ENCODE data around the gene ANKMY1. TPM values are rescaled to one million over a fixed set of nuclear protein-coding genes. Genes with fewer than 3 reads are reported as not detected.
A peak's percentile ranks its signal among the peaks of the same experiment; 100 is the strongest.

The ANKMY1 gene
- total and polyA plus RNA-seq, 7 experiments from 2014 or later: 7.7 to 83.4 (median 34.8) TPM

GRCh38 chr2:240503375-240503774 lies 54.4 kb downstream of the ANKMY1 start:
- Histone ChIP-seq H3K27me3 (ENCODE audit: control insufficient read depth in 2 of 2, insufficient read depth in 2 of 2, low read length in 2 of 2) (no peaks in the 10 kb centered on the region), H3K4me1 (ENCODE audit: control insufficient read depth in 2 of 2, insufficient read depth in 2 of 2, low read length in 2 of 2) (no peaks in the 10 kb centered on the region), H3K27ac (ENCODE audit: low read depth, low read length) (no peak overlapping the region), H3K36me3 (ENCODE audit: control insufficient read depth in 2 of 3, insufficient read depth in 3 of 3, low read length in 3 of 3) (peaks cover 0 to 28% (median 2%) of the 10 kb centered on the region in 3 experiments), H3K9me3 (ENCODE audit: control insufficient read depth in 2 of 3, low read length in 3 of 3) (no peaks in the 10 kb centered on the region), H3K4me3 (ENCODE audit: low read length) (no peak overlapping the region)
- intact Hi-C loops (cut with micrococcal nuclease): no loop called here
- H3K4me1 Mint-ChIP-seq: peaks cover 0 to 2% (median 0%) of the 10 kb centered on the region in 7 donors
- ChIA-PET POLR2A (no interaction called here), CTCF (no interaction called here)
- no peak overlapping the region for H3K27ac Mint-ChIP-seq
- no peaks in the 10 kb centered on the region for H3K27me3 Mint-ChIP-seq
- no peaks in the 10 kb centered on the region for H3K9me3 Mint-ChIP-seq
- H3K36me3 Mint-ChIP-seq: peaks cover 4 to 46% (median 16%) of the 10 kb centered on the region in 5 donors
- ATAC-seq (no peak), DNase-seq (no peak)
- no peak overlapping the region for H3K4me3 Mint-ChIP-seq

GRCh38 chr2:240502430-240503121 lies 55.2 kb downstream of the ANKMY1 start:
- Histone ChIP-seq H3K4me3 (ENCODE audit: low read length) (no peak overlapping the region), H3K36me3 (ENCODE audit: control insufficient read depth in 2 of 3, insufficient read depth in 3 of 3, low read length in 3 of 3) (peaks cover 0 to 29% (median 6%) of the 10 kb centered on the region in 3 experiments), H3K4me1 (ENCODE audit: control insufficient read depth in 2 of 2, insufficient read depth in 2 of 2, low read length in 2 of 2) (no peaks in the 10 kb centered on the region), H3K27ac (ENCODE audit: low read depth, low read length) (no peak overlapping the region), H3K9me3 (ENCODE audit: control insufficient read depth in 2 of 3, low read length in 3 of 3) (no peaks in the 10 kb centered on the region), H3K27me3 (ENCODE audit: control insufficient read depth in 2 of 2, insufficient read depth in 2 of 2, low read length in 2 of 2) (no peaks in the 10 kb centered on the region)
- ChIA-PET CTCF (no interaction called here), POLR2A (no interaction called here)
- DNase-seq (peak in 1 of 9 donors; percentile 12), ATAC-seq (no peak)
- peaks cover 0 to 2% (median 0%) of the 10 kb centered on the region in 7 donors for H3K4me1 Mint-ChIP-seq
- peaks cover 7 to 48% (median 18%) of the 10 kb centered on the region in 5 donors for H3K36me3 Mint-ChIP-seq
- no peak overlapping the region for H3K27ac Mint-ChIP-seq
- no peaks in the 10 kb centered on the region for H3K9me3 Mint-ChIP-seq
- no peak overlapping the region for H3K4me3 Mint-ChIP-seq
- intact Hi-C loops (cut with micrococcal nuclease): no loop called here
- no peaks in the 10 kb centered on the region for H3K27me3 Mint-ChIP-seq

- Histone ChIP-seq H3K36me3 (ENCODE audit: control insufficient read depth in 2 of 3, insufficient read depth in 3 of 3, low read length in 3 of 3) (peaks cover 0 to 32% (median 8%) of the 10 kb centered on the region in 3 experiments), H3K27ac (ENCODE audit: low read depth, low read length) (no peak overlapping the region), H3K4me3 (ENCODE audit: low read length) (no peak overlapping the region), H3K9me3 (ENCODE audit: control insufficient read depth in 2 of 3, low read length in 3 of 3) (no peaks in the 10 kb centered on the region), H3K4me1 (ENCODE audit: control insufficient read depth in 2 of 2, insufficient read depth in 2 of 2, low read length in 2 of 2) (no peaks in the 10 kb centered on the region), H3K27me3 (ENCODE audit: control insufficient read depth in 2 of 2, insufficient read depth in 2 of 2, low read length in 2 of 2) (no peaks in the 10 kb centered on the region)
- Mint-ChIP-seq H3K4me1 (peaks cover 0 to 2% (median 0%) of the 10 kb centered on the region in 7 donors), H3K36me3 (peaks cover 7 to 53% (median 23%) of the 10 kb centered on the region in 5 donors), H3K4me3 (no peak overlapping the region), H3K27ac (no peak overlapping the region), H3K27me3 (no peaks in the 10 kb centered on the region), H3K9me3 (no peaks in the 10 kb centered on the region)
- peak in 1 of 9 donors; percentile 9 for DNase-seq
- ChIA-PET CTCF (no interaction called here), POLR2A (no interaction called here)
- intact Hi-C loops (cut with micrococcal nuclease): no loop called here
- ATAC-seq: no peak
These were observed 55.7 kb downstream of the ANKMY1 start for GRCh38 chr2:240502059-240502429.

GRCh38 chr2:240501531-240501991 lies 56.2 kb downstream of the ANKMY1 start:
- CTCF ChIA-PET: no interaction called here
- peaks cover 7 to 58% (median 28%) of the 10 kb centered on the region in 5 donors for H3K36me3 Mint-ChIP-seq
- no peak overlapping the region for H3K4me3 Mint-ChIP-seq
- ATAC-seq (no peak), DNase-seq (peak in 1 of 9 donors; percentile 17)
- Histone ChIP-seq H3K27ac (ENCODE audit: low read depth, low read length) (no peak overlapping the region), H3K4me3 (ENCODE audit: low read length) (no peak overlapping the region), H3K9me3 (ENCODE audit: control insufficient read depth in 2 of 3, low read length in 3 of 3) (no peaks in the 10 kb centered on the region), H3K4me1 (ENCODE audit: control insufficient read depth in 2 of 2, insufficient read depth in 2 of 2, low read length in 2 of 2) (no peaks in the 10 kb centered on the region), H3K36me3 (ENCODE audit: control insufficient read depth in 2 of 3, insufficient read depth in 3 of 3, low read length in 3 of 3) (peaks cover 0 to 34% (median 8%) of the 10 kb centered on the region in 3 experiments), H3K27me3 (ENCODE audit: control insufficient read depth in 2 of 2, insufficient read depth in 2 of 2, low read length in 2 of 2) (no peaks in the 10 kb centered on the region)
- H3K4me1 Mint-ChIP-seq: peaks cover 0 to 2% (median 0%) of the 10 kb centered on the region in 7 donors
- no peaks in the 10 kb centered on the region for H3K9me3 Mint-ChIP-seq
- POLR2A ChIA-PET: no interaction called here
- intact Hi-C loops (cut with micrococcal nuclease): no loop called here
- H3K27ac Mint-ChIP-seq: no peak overlapping the region
- no peaks in the 10 kb centered on the region for H3K27me3 Mint-ChIP-seq

- Mint-ChIP-seq H3K4me3 (no peak overlapping the region), H3K27ac (peak overlapping the region in 1 of 9 donors; percentile 52), H3K27me3 (no peaks in the 10 kb centered on the region), H3K4me1 (peaks cover 0 to 2% (median 0%) of the 10 kb centered on the region in 7 donors), H3K9me3 (peaks cover 0 to 2% (median 0%) of the 10 kb centered on the region in 11 donors), H3K36me3 (peaks cover 7 to 61% (median 36%) of the 10 kb centered on the region in 5 donors)
- ChIA-PET CTCF (no interaction called here), POLR2A (no interaction called here)
- no peak overlapping the region for H3K27ac ChIP-seq (ENCODE audit: low read depth, low read length)
- no peaks in the 10 kb centered on the region for H3K4me1 ChIP-seq (ENCODE audit: control insufficient read depth in 2 of 2, insufficient read depth in 2 of 2, low read length in 2 of 2)
- peaks cover 0 to 34% (median 8%) of the 10 kb centered on the region in 3 experiments for H3K36me3 ChIP-seq (ENCODE audit: control insufficient read depth in 2 of 3, insufficient read depth in 3 of 3, low read length in 3 of 3)
- H3K4me3 ChIP-seq (ENCODE audit: low read length): no peak overlapping the region
- H3K27me3 ChIP-seq (ENCODE audit: control insufficient read depth in 2 of 2, insufficient read depth in 2 of 2, low read length in 2 of 2): no peaks in the 10 kb centered on the region
- intact Hi-C loops (cut with micrococcal nuclease): no loop called here
- H3K9me3 ChIP-seq (ENCODE audit: control insufficient read depth in 2 of 3, low read length in 3 of 3): no peaks in the 10 kb centered on the region
- ATAC-seq (peak; percentile 20), DNase-seq (peak in 1 of 9 donors; percentile 15)
These were observed 57.0 kb downstream of the ANKMY1 start for GRCh38 chr2:240500561-240501423.

- H3K27me3 Mint-ChIP-seq: no peaks in the 10 kb centered on the region
- Histone ChIP-seq H3K4me3 (ENCODE audit: low read length) (no peak overlapping the region), H3K9me3 (ENCODE audit: control insufficient read depth in 2 of 3, low read length in 3 of 3) (no peaks in the 10 kb centered on the region), H3K4me1 (ENCODE audit: control insufficient read depth in 2 of 2, insufficient read depth in 2 of 2, low read length in 2 of 2) (no peaks in the 10 kb centered on the region), H3K27ac (ENCODE audit: low read depth, low read length) (no peak overlapping the region), H3K27me3 (ENCODE audit: control insufficient read depth in 2 of 2, insufficient read depth in 2 of 2, low read length in 2 of 2) (no peaks in the 10 kb centered on the region), H3K36me3 (ENCODE audit: control insufficient read depth in 2 of 3, insufficient read depth in 3 of 3, low read length in 3 of 3) (peaks cover 0 to 34% (median 8%) of the 10 kb centered on the region in 3 experiments)
- H3K4me1 Mint-ChIP-seq: peaks cover 0 to 2% (median 0%) of the 10 kb centered on the region in 7 donors
- peak in 1 of 9 donors; percentile 17 for DNase-seq
- H3K4me3 Mint-ChIP-seq: no peak overlapping the region
- intact Hi-C loops (cut with micrococcal nuclease): no loop called here
- no peak overlapping the region for H3K27ac Mint-ChIP-seq
- POLR2A ChIA-PET: no interaction called here
- CTCF ChIA-PET: interaction anchor here (0.6 kb wide), 1 partner anchor 287 kb away, joined by 3 read pairs; no protein-coding TSS in a partner anchor
- ATAC-seq: no peak
- peaks cover 11 to 64% (median 40%) of the 10 kb centered on the region in 5 donors for H3K36me3 Mint-ChIP-seq
- peaks cover 0 to 9% (median 2%) of the 10 kb centered on the region in 11 donors for H3K9me3 Mint-ChIP-seq
These were observed 58.2 kb downstream of the ANKMY1 start for GRCh38 chr2:240499309-240500301.

Data from naive thymus-derived CD4-positive, alpha-beta T cell (primary cell).